ENCODE results near the gene SNPH.

The SNPH gene

GRCh38 chr20:1313236-1313964 is 47.3 kb downstream of the SNPH start (continued):
- TF ChIP-seq SP2 (tag by site-specific recombination; IDR thresholded peaks at IDR 0.05): no peak
- no peak for TF ChIP-seq ZNF449 (tag by site-specific recombination; IDR thresholded peaks at IDR 0.05)
- peak; percentile 77 for TF ChIP-seq ZNF335 (tag by site-specific recombination; conservative IDR thresholded peaks at IDR 0.05)
- TF ChIP-seq ZNF155 (tag by site-specific recombination; IDR thresholded peaks at IDR 0.05): no peak
- no peak for TF ChIP-seq INSM2 (tag by site-specific recombination; IDR thresholded peaks at IDR 0.05)
- TF ChIP-seq ZNF626 (tag by site-specific recombination; IDR thresholded peaks at IDR 0.05): no peak
- TF ChIP-seq ZNF311 (tag by site-specific recombination; IDR thresholded peaks at IDR 0.05; ENCODE audit: borderline replicate concordance): no peak
- peak; percentile 65 for TF ChIP-seq ZNF394 (tag by site-specific recombination; IDR thresholded peaks at IDR 0.05; ENCODE audit: borderline replicate concordance)
- TF ChIP-seq ZNF175 (tag by site-specific recombination; IDR thresholded peaks at IDR 0.05): no peak

- H3K4me1 ChIP-seq (ENCODE audit: control insufficient read depth, insufficient read depth, low read length): 0 out of 2 replicates have a peak, but pooled peaks cover 2% of the 10 kb centered on the region
- H3K27ac ChIP-seq (ENCODE audit: extremely low read depth, low read depth, low read length): no peak overlapping the region
- ChIA-PET POLR2A (no interaction called here), CTCF (interaction anchor here (0.7 to 2.0 kb wide), 6 partner anchors 8 to 187 kb away, joined by 3 to 10 read pairs (median 4); no protein-coding TSS in a partner anchor)
- TF ChIP-seq, protein P1, sequence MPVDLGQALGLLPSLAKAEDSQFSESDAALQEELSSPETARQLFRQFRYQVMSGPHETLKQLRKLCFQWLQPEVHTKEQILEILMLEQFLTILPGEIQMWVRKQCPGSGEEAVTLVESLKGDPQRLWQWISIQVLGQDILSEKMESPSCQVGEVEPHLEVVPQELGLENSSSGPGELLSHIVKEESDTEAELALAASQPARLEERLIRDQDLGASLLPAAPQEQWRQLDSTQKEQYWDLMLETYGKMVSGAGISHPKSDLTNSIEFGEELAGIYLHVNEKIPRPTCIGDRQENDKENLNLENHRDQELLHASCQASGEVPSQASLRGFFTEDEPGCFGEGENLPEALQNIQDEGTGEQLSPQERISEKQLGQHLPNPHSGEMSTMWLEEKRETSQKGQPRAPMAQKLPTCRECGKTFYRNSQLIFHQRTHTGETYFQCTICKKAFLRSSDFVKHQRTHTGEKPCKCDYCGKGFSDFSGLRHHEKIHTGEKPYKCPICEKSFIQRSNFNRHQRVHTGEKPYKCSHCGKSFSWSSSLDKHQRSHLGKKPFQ (tag by site-specific recombination; IDR thresholded peaks at IDR 0.05): no peak
- TF ChIP-seq ZNF121 (tag by site-specific recombination; IDR thresholded peaks at IDR 0.05) (peak; percentile 57), ZNF664 (tag by site-specific recombination; IDR thresholded peaks at IDR 0.05) (no peak), ZNF175 (tag by site-specific recombination; IDR thresholded peaks at IDR 0.05) (no peak), ZNF645 (tag by site-specific recombination; IDR thresholded peaks at IDR 0.05) (no peak), ZNF274 (IDR thresholded peaks at IDR 0.05; ENCODE audit: low read length) (no peak), ZNF274 (tag by site-specific recombination; IDR thresholded peaks at IDR 0.05; ENCODE audit: borderline replicate concordance) (no peak), ZNF2 (tag by site-specific recombination; IDR thresholded peaks at IDR 0.05) (no peak)
- H3K4me3 ChIP-seq (ENCODE audit: low read depth, low read length): no peak overlapping the region
- no peaks in the 10 kb centered on the region for H3K9me3 ChIP-seq (ENCODE audit: control insufficient read depth, insufficient read depth, low read depth, low read length)
- no peaks in the 10 kb centered on the region for H3K36me3 ChIP-seq (ENCODE audit: control insufficient read depth in 2 of 2, insufficient read depth in 1 of 2, low read length in 2 of 2)
Observed at GRCh38 chr20:1315804-1316203, 49.7 kb downstream of the SNPH start.
